GM12878 (cell line): ENCODE measurements around the gene C1orf198. TPM values are rescaled to one million over a fixed set of nuclear protein-coding genes. Genes with fewer than 3 reads are reported as not detected.
A peak's percentile ranks its signal among the peaks of the same experiment; 100 is the strongest.

Experiments
- ATAC-seq: fragments of 200-7000 bp; cut with Tn5 transposase; 3 replicates; pipeline ENCODE4 v1.9.1; 2020; ENCODE audit warnings: mild to moderate bottlenecking, moderate library complexity
- BruUV-seq: library from RNA; stranded (reverse); fragments of 400-500 nt; replicated peaks from 2 replicates; lab custom pipeline; 2021; lab: Mats Ljungman, UMichigan
- CTCF ChIA-PET: fragments of 300-600 bp; sonication (Branson Sonifier 250); formaldehyde crosslinking; extraction: SDS; loops from one replicate; lab custom pipeline; 2021; ENCODE audit warnings: inconsistent platforms; lab: Yijun Ruan, JAX
- POLR2A ChIA-PET: fragments of 350-600 bp; formaldehyde crosslinking; extraction: SDS; loops from one replicate; lab custom pipeline; 2021; ENCODE audit warnings: inconsistent platforms; lab: Charles Lee
- RAD21 ChIA-PET: fragments of 300-600 bp; sonication (Branson Sonifier 250); formaldehyde crosslinking; loops from one replicate; lab custom pipeline; 2023; ENCODE audit warnings: antibody characterized with exemption; ENCODE audit not compliant: unreplicated experiment; lab: Charles Lee
- SMC1A ChIA-PET: fragments of 300-600 bp; sonication (Branson Sonifier 250); formaldehyde crosslinking; loops from one replicate; lab custom pipeline; 2023; ENCODE audit not compliant: unreplicated experiment, uncharacterized antibody; lab: Charles Lee
- DNase-seq: peaks from one replicate; pipeline ENCODE4 v3.0.0-alpha.2; 2011; ENCODE audit warnings: low read depth, low spot score
- FAIRE-seq: peaks from 3 replicates; lab custom pipeline; 2011; peaks lifted over from hg19 to GRCh38; lab: Jason Lieb, UNC
- H2AFZ ChIP-seq: 2 replicates; pipeline ENCODE4 v1.6.0; 2011; ENCODE audit warnings: low read depth, low read length, control low read depth; ENCODE audit not compliant: control insufficient read depth
- H3K27ac ChIP-seq: 2 replicates; pipeline ENCODE4 v1.5.1; 2011; ENCODE audit warnings: control low read depth; ENCODE audit not compliant: control insufficient read depth, insufficient read depth
- H3K27me3 ChIP-seq, 2 experiments: replicated peaks in 1 of 2; 2 replicates each; pipeline versions ENCODE4 v1.6.0 to v1.6.1; 2011; ENCODE audit warnings: low read length in 1 of 2; ENCODE audit not compliant: control insufficient read depth in 2 of 2, insufficient read depth in 2 of 2
- H3K36me3 ChIP-seq, 2 experiments: 2 replicates each; pipeline ENCODE4 v1.5.1; 2011; ENCODE audit warnings: low read length in 1 of 2; ENCODE audit not compliant: control insufficient read depth in 2 of 2, insufficient read depth in 2 of 2
- H3K4me1 ChIP-seq: 2 replicates; pipeline ENCODE4 v1.6.1; 2011; ENCODE audit warnings: mild to moderate bottlenecking, low read length, moderate library complexity, mixed read lengths; ENCODE audit not compliant: control insufficient read depth, insufficient read depth
- H3K4me2 ChIP-seq: 2 replicates; pipeline ENCODE4 v1.6.0; 2011; ENCODE audit warnings: control low read depth; ENCODE audit not compliant: control insufficient read depth, insufficient read depth
- H3K4me3 ChIP-seq: fragments of 200-600 bp; sonication (generic); 2 replicates; pipeline ENCODE4 v1.5.1; 2016
- H3K79me2 ChIP-seq: 2 replicates; pipeline ENCODE4 v1.6.0; 2011; ENCODE audit warnings: low read length; ENCODE audit not compliant: control insufficient read depth, insufficient read depth
- H3K9ac ChIP-seq: 2 replicates; pipeline ENCODE4 v1.8.0; 2011; ENCODE audit warnings: low read length, control low read depth, mixed read lengths; ENCODE audit not compliant: control insufficient read depth, insufficient read depth
- H3K9me3 ChIP-seq: replicated peaks from 3 replicates; pipeline ENCODE4 v1.5.1; 2011; ENCODE audit warnings: mild to moderate bottlenecking, low read length; ENCODE audit not compliant: control insufficient read depth, insufficient read depth
- H4K20me1 ChIP-seq: 2 replicates; pipeline ENCODE4 v1.6.0; 2011; ENCODE audit not compliant: control insufficient read depth, insufficient read depth
- WGBS: methylation state at CpG from one replicate; pipeline ENCODE4 v1.1.6; 2016; ENCODE audit warnings: low lambda C conversion rate; ENCODE audit not compliant: insufficient replicate concordance, insufficient coverage; ENCODE audit errors: missing lambda C conversion rate; 5-methylcytosine and 5-hydroxymethylcytosine counted together
- in situ Hi-C: fragments of 300-500 bp; cut with MboI; formaldehyde crosslinking; loops from 9 replicates; pipeline ENCODE4 v1.14.3; 2018; ENCODE audit warnings: mixed read lengths
- intact Hi-C: fragments of 100-400 bp; cut with micrococcal nuclease; formaldehyde crosslinking; loops from one replicate; pipeline ENCODE4 v1.14.2; 2022; ENCODE audit not compliant: unreplicated experiment
- polyA plus RNA-seq, 11 experiments: library from polyadenylated mRNA; depleted of rRNA in 4 of 11; unstranded in 6 of 11; stranded (reverse) in 5 of 11; fragments of >200 nt; fragmentation: Nextera tagmentation in 4 of 11; fragmentation: Illumina TruSeq in 1 of 11; extraction: Ambion mirVana in 4 of 11; extraction: Trizol in 1 of 11; gene quantifications; 1 replicate in 1 of 11; 2 replicates in 10 of 11; pipeline versions ENCODE4 v1.2.1 to v1.2.3, GENCODE V29; 2011 to 2016; ENCODE audit warnings: inconsistent platforms in 2 of 11, missing spikeins in 2 of 11, low read depth in 1 of 11
- total RNA-seq, 4 experiments: library from RNA; depleted of rRNA in 3 of 4; stranded (reverse); fragments of >200 nt in 3 of 4; fragmentation: Illumina TruSeq in 1 of 4; extraction: Trizol in 1 of 4; gene quantifications; 2 replicates each; pipeline versions ENCODE4 v1.2.1 to v1.2.3, GENCODE V29; 2013 to 2021
- TF ChIP-seq, protein P1 (sequence below): IDR thresholded peaks from 2 replicates; pipeline ENCODE4 v1.6.1; 2012; ENCODE audit warnings: mild to moderate bottlenecking, low read depth, low read length
- TF ChIP-seq, protein P2 (sequence below): IDR thresholded peaks from 2 replicates; pipeline ENCODE4 v1.6.1; 2012; ENCODE audit warnings: low read depth, low read length, improper control_type of control experiment
- TF ChIP-seq, protein P3 (sequence below): fragments of 450-650 bp; IDR thresholded peaks from 2 replicates; pipeline ENCODE4 v1.6.1; 2016; ENCODE audit warnings: mild to moderate bottlenecking

C1orf198 gene
- total and polyA plus RNA-seq, 10 of the 15 experiments (the other 5 are each of a cell fraction or from before 2014, with no cell fraction given), result 0.16 to 2.8 (median 1.1) TPM

DNA sequence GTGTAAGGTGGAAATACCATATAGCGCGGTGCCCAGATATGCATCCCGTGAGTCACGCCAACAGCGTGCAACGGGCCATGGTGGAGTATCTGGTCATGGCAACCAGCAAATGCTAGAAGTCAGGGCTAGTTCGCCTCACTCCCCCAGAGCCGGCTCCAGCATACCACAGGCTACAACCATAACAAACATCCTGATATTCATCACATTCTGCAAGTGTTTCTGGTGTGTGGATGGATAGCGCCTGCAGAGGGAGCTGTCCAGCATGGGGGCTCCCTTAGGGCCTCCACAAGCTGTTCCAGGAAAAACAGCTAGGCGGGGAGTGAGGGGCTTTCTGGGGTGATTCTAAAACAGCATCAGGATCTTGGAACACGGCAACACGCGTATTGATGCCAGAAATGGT, 6.8 kb downstream of the C1orf198 start:
- SMC1A ChIA-PET, result no interaction called here
- in situ Hi-C loops, result no loop called here
- WGBS, result 80% methylated on average over 13 of the region's 13 CpGs

More for the DNA sequence above, 6.8 kb downstream of the C1orf198 start:
- H3K9ac ChIP-seq, result no peak overlapping the region
- ATAC-seq, result no peak
- H3K36me3 ChIP-seq, result no peaks in the 10 kb centered on the region
- RAD21 ChIA-PET, result no interaction called here
- H3K79me2 ChIP-seq, result no peaks in the 10 kb centered on the region
- H4K20me1 ChIP-seq, result no peaks in the 10 kb centered on the region
- CTCF ChIA-PET, result interaction anchor here (1.0 kb wide), 1 partner anchor 63 kb away, joined by 3 read pairs; no protein-coding TSS in a partner anchor
- H3K4me1 ChIP-seq, result no peaks in the 10 kb centered on the region
- FAIRE-seq, result no peak
- BruUV-seq, result no TSS peak
- no peaks in the 10 kb centered on the region; a peak in 1 of 4 replicates for H3K27me3 ChIP-seq
- no peak overlapping the region for H3K4me3 ChIP-seq
- TF ChIP-seq, protein P1, sequence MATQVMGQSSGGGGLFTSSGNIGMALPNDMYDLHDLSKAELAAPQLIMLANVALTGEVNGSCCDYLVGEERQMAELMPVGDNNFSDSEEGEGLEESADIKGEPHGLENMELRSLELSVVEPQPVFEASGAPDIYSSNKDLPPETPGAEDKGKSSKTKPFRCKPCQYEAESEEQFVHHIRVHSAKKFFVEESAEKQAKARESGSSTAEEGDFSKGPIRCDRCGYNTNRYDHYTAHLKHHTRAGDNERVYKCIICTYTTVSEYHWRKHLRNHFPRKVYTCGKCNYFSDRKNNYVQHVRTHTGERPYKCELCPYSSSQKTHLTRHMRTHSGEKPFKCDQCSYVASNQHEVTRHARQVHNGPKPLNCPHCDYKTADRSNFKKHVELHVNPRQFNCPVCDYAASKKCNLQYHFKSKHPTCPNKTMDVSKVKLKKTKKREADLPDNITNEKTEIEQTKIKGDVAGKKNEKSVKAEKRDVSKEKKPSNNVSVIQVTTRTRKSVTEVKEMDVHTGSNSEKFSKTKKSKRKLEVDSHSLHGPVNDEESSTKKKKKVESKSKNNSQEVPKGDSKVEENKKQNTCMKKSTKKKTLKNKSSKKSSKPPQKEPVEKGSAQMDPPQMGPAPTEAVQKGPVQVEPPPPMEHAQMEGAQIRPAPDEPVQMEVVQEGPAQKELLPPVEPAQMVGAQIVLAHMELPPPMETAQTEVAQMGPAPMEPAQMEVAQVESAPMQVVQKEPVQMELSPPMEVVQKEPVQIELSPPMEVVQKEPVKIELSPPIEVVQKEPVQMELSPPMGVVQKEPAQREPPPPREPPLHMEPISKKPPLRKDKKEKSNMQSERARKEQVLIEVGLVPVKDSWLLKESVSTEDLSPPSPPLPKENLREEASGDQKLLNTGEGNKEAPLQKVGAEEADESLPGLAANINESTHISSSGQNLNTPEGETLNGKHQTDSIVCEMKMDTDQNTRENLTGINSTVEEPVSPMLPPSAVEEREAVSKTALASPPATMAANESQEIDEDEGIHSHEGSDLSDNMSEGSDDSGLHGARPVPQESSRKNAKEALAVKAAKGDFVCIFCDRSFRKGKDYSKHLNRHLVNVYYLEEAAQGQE, result peak; percentile 29; the same call in 1 of the 2 replicates
- TF ChIP-seq, protein P2, sequence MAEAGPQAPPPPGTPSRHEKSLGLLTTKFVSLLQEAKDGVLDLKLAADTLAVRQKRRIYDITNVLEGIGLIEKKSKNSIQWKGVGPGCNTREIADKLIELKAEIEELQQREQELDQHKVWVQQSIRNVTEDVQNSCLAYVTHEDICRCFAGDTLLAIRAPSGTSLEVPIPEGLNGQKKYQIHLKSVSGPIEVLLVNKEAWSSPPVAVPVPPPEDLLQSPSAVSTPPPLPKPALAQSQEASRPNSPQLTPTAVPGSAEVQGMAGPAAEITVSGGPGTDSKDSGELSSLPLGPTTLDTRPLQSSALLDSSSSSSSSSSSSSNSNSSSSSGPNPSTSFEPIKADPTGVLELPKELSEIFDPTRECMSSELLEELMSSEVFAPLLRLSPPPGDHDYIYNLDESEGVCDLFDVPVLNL, result no peak
- TF ChIP-seq, protein P3, sequence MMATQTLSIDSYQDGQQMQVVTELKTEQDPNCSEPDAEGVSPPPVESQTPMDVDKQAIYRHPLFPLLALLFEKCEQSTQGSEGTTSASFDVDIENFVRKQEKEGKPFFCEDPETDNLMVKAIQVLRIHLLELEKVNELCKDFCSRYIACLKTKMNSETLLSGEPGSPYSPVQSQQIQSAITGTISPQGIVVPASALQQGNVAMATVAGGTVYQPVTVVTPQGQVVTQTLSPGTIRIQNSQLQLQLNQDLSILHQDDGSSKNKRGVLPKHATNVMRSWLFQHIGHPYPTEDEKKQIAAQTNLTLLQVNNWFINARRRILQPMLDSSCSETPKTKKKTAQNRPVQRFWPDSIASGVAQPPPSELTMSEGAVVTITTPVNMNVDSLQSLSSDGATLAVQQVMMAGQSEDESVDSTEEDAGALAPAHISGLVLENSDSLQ, result no peak
- no peak overlapping the region for H3K27ac ChIP-seq
- H3K4me2 ChIP-seq, result no peak overlapping the region
- POLR2A ChIA-PET, result no interaction called here
- intact Hi-C loops, result no loop called here
- H3K9me3 ChIP-seq, result no peaks in the 10 kb centered on the region
- no peak overlapping the region for H2AFZ ChIP-seq
- DNase-seq, result no peak
